ENCODE results near the gene TACC2.

Gene TACC2

GRCh38 chr10:122303271-122304053 is 314.5 kb downstream of the TACC2 start:
- no peak for DNase-seq
